IMR-90 (cell line): Measurements from ENCODE around the gene HSPG2.
A peak's percentile ranks its signal among the peaks of the same experiment; 100 is the strongest.

ENCODE experiments used
- CEBPB ChIP-seq: IDR thresholded peaks from 2 replicates; pipeline ENCODE4 v1.6.1; 2012; ENCODE audit warnings: low read depth, low read length, improper control_type of control experiment
- CHD1 ChIP-seq: IDR thresholded peaks from 2 replicates; pipeline ENCODE4 v1.6.1; 2012; ENCODE audit warnings: low read depth, low read length, improper control_type of control experiment
- CTCF ChIP-seq: conservative IDR thresholded peaks from 2 replicates; pipeline ENCODE4 v1.5.1; 2012; ENCODE audit warnings: mild to moderate bottlenecking, low read depth, low read length, improper control_type of control experiment
- FOS ChIP-seq: fragments of 150-350 bp; IDR thresholded peaks from 2 replicates; pipeline ENCODE4 v1.6.1; 2016; ENCODE audit warnings: low read depth, low read length
- MAFK ChIP-seq: IDR thresholded peaks from 2 replicates; pipeline ENCODE4 v1.6.1; 2012; ENCODE audit warnings: low read depth, low read length, improper control_type of control experiment
- MAZ ChIP-seq: IDR thresholded peaks from 2 replicates; pipeline ENCODE4 v1.6.1; 2012; ENCODE audit warnings: low read depth, mild to moderate bottlenecking, low read length, improper control_type of control experiment, moderate library complexity, borderline replicate concordance
- MXI1 ChIP-seq: IDR thresholded peaks from 2 replicates; pipeline ENCODE4 v1.6.1; 2012; ENCODE audit warnings: low read depth, mild to moderate bottlenecking, low read length, moderate library complexity, borderline replicate concordance
- POLR2A ChIP-seq: IDR thresholded peaks from 2 replicates; pipeline ENCODE4 v1.6.1; 2012; ENCODE audit warnings: mild to moderate bottlenecking, low read depth, low read length
- RAD21 ChIP-seq: IDR thresholded peaks from 2 replicates; pipeline ENCODE4 v1.6.1; 2012; ENCODE audit warnings: low read length, improper control_type of control experiment
- RCOR1 ChIP-seq: IDR thresholded peaks from 2 replicates; pipeline ENCODE4 v1.6.1; 2012; ENCODE audit warnings: mild to moderate bottlenecking, low read length, improper control_type of control experiment; ENCODE audit not compliant: insufficient replicate concordance
- RFX5 ChIP-seq: IDR thresholded peaks from 2 replicates; pipeline ENCODE4 v1.8.0; 2012; ENCODE audit warnings: low read depth, mild to moderate bottlenecking, low read length, moderate library complexity
- TF ChIP-seq, protein P1 (sequence below): fragments of 150-350 bp; IDR thresholded peaks from 2 replicates; pipeline ENCODE4 v1.6.1; 2016; ENCODE audit warnings: low read depth, mild to moderate bottlenecking, low read length, moderate library complexity, borderline replicate concordance
- TF ChIP-seq, protein P2 (sequence below): fragments of 150-350 bp; IDR thresholded peaks from 2 replicates; pipeline ENCODE4 v1.6.1; 2017; ENCODE audit warnings: mild to moderate bottlenecking, antibody characterized with exemption, low read length, low read depth

DNA sequence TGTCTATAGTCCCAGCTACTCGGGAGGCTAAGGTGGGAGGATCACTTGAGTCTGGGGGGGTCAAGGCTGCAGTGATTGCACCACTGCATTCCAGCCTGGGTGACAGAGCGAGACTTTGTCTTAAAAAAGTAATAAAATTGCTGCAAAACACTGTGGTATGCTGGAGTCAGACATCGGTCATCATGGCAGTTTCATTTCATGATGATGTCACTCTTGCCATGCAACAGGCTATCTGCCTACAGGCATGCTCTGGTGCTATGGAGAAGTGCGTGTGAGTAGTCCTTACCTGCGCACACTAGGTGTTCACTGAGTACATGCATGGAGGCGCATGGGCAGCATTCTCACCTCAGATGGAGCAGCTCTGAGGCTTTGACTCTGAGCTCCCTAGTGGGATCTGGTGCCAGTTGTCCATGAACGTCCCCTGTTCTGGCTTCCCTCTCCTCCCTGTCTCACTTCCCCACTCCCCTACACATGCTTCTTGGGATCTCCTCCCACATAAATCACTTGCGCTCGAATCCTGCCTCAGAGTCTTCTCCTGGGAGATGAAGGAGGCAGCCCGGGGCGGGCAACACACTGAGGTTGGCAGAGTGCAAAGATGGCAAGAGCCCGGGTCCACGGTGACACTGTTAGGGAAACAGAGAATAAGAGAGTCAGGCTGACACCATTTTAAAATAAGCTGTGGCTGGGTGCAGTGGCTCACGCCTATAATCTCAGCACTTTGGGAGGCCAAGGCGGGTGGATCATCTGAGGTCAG is 29.3 kb upstream of the HSPG2 start:
- TF ChIP-seq CTCF (no peak), CEBPB (peak; percentile 88), FOS (no peak), RAD21 (no peak), RCOR1 (no peak), CHD1 (no peak), RFX5 (no peak), MXI1 (no peak), MAFK (no peak), POLR2A (no peak), MAZ (no peak)
- TF ChIP-seq, protein P1, sequence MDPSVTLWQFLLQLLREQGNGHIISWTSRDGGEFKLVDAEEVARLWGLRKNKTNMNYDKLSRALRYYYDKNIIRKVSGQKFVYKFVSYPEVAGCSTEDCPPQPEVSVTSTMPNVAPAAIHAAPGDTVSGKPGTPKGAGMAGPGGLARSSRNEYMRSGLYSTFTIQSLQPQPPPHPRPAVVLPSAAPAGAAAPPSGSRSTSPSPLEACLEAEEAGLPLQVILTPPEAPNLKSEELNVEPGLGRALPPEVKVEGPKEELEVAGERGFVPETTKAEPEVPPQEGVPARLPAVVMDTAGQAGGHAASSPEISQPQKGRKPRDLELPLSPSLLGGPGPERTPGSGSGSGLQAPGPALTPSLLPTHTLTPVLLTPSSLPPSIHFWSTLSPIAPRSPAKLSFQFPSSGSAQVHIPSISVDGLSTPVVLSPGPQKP, result no peak
- TF ChIP-seq, protein P2, sequence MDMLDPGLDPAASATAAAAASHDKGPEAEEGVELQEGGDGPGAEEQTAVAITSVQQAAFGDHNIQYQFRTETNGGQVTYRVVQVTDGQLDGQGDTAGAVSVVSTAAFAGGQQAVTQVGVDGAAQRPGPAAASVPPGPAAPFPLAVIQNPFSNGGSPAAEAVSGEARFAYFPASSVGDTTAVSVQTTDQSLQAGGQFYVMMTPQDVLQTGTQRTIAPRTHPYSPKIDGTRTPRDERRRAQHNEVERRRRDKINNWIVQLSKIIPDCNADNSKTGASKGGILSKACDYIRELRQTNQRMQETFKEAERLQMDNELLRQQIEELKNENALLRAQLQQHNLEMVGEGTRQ, result no peak
